ENCODE data around the gene GRB10. TPM values are rescaled to one million over a fixed set of nuclear protein-coding genes. Genes with fewer than 3 reads are reported as not detected.

GRB10 gene
- total RNA-seq, 4 donors from 2014 or later: 3.5 to 35.1 (median 9.2) TPM

DNA sequence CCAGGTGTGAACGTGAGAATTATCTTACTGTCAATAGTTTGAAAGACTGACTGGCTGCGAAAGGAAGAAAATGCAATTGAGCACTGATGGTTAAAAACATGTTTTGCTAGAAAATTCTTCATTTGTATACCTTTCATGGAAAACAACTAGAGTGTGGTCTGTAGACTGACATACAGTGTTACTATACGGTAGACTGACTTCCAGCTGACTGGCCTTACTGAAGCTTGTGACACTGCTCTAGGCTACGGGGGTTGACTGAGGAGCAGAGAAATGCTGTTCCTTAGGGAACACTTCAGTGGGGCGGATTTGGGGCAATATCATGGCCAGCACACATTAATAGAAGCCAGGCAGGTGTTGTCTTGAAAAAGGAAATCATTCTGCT is 191.6 kb downstream of the GRB10 start:
- DNase-seq: no peak
- no peaks in the 10 kb centered on the region for H3K9me3 ChIP-seq
- no peak overlapping the region for H3K4me3 ChIP-seq
- TF ChIP-seq, protein P1, sequence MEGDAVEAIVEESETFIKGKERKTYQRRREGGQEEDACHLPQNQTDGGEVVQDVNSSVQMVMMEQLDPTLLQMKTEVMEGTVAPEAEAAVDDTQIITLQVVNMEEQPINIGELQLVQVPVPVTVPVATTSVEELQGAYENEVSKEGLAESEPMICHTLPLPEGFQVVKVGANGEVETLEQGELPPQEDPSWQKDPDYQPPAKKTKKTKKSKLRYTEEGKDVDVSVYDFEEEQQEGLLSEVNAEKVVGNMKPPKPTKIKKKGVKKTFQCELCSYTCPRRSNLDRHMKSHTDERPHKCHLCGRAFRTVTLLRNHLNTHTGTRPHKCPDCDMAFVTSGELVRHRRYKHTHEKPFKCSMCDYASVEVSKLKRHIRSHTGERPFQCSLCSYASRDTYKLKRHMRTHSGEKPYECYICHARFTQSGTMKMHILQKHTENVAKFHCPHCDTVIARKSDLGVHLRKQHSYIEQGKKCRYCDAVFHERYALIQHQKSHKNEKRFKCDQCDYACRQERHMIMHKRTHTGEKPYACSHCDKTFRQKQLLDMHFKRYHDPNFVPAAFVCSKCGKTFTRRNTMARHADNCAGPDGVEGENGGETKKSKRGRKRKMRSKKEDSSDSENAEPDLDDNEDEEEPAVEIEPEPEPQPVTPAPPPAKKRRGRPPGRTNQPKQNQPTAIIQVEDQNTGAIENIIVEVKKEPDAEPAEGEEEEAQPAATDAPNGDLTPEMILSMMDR (IDR thresholded peaks at IDR 0.05): no peak
- TF ChIP-seq POLR2A (IDR thresholded peaks at IDR 0.05): no peak
- H3K27ac ChIP-seq: no peak overlapping the region
- no peaks in the 10 kb centered on the region for H3K4me1 ChIP-seq
- intact Hi-C loops (cut with DNase I): no loop called here
- H3K36me3 ChIP-seq: peaks cover 0 to 38% (median 0%) of the 10 kb centered on the region in 3 donors
- peaks cover 0 to 9% (median 0%) of the 10 kb centered on the region in 4 donors for H3K27me3 ChIP-seq
- 90 to 97% methylated on average over 5 of the region's 5 CpGs for WGBS, 2 donors

DNA sequence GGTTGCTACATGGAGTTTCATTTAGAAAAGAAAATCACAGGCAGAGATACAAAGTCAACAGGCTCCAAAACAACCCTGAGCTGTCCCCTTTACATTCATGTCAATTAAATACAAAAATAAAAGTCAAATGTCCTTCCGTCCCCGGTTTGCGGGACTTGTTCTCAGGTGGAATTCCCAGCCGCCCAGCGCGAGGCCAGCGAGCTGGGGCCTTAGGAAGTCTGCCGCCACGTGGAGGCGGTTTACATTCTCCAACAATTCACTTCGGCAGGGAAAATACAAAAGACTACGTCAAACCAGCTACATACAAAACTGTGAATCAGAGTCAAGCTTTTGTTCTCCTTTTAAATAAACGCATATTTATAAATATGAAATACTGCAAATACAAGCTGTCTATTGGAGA is 192.2 kb downstream of the GRB10 start:
- Histone ChIP-seq H3K9me3 (no peaks in the 10 kb centered on the region), H3K4me3 (no peak overlapping the region), H3K36me3 (peaks cover 0 to 38% (median 0%) of the 10 kb centered on the region in 3 donors), H3K27me3 (peaks cover 0 to 9% (median 0%) of the 10 kb centered on the region in 4 donors), H3K27ac (no peak overlapping the region), H3K4me1 (no peaks in the 10 kb centered on the region)
- TF ChIP-seq, protein P1 (IDR thresholded peaks at IDR 0.05): no peak
- TF ChIP-seq POLR2A (IDR thresholded peaks at IDR 0.05): no peak
- DNase-seq: no peak
- 92 to 93% methylated on average over 9 to 13 of the region's 13 CpGs for WGBS, 2 donors
- intact Hi-C loops (cut with DNase I): no loop called here

DNA sequence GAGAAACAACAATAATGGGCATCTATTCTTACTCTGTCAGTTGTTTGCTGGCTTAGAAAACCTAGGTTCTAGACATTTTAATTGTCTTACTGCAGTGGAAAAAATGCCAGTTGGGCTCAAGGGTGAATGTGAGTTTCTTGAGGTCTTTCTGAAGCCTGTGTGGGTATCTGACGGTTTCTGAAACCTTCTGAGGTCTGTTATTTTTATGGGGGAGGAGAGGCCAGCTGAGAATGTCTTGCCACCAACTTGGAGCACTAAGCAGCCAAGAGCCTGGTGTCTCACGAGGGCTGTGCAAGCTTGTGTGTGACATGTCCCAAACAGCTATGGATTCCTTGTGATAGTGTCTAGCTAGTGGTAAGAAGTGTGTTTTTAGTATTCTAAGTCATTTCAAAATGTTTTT is 193.3 kb downstream of the GRB10 start:
- Histone ChIP-seq H3K4me3 (no peak overlapping the region), H3K36me3 (peaks cover 0 to 32% (median 0%) of the 10 kb centered on the region in 3 donors), H3K27ac (no peak overlapping the region), H3K9me3 (peaks cover 0 to 5% (median 0%) of the 10 kb centered on the region in 3 donors), H3K4me1 (no peaks in the 10 kb centered on the region), H3K27me3 (peaks cover 0 to 9% (median 0%) of the 10 kb centered on the region in 4 donors)
- intact Hi-C loops (cut with DNase I): no loop called here
- WGBS, 2 donors: 73 to 88% methylated on average over 2 of the region's 2 CpGs
- TF ChIP-seq, protein P1 (IDR thresholded peaks at IDR 0.05): no peak
- TF ChIP-seq POLR2A (IDR thresholded peaks at IDR 0.05): no peak
- DNase-seq: no peak

DNA sequence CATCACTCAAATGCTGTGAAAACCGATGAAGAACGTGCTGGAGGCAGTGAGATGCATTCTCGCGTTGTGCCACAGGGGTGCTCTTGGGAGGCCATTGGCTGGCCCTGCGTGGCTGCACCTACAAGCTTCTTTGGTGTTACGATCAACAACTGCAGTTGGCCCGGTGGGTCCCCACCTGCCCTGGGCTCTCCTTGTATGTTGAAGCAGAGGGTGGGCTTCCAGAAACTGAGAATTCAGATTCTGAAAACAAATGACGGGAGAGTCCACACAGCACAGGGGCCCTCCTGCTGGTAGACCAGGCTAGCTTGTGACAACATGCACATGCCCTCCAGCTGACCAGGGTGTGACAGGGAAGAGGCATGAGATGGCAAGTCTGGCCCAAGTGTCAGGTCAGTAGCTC is 193.8 kb downstream of the GRB10 start:
- intact Hi-C loops (cut with DNase I): no loop called here
- Histone ChIP-seq H3K4me3 (no peak overlapping the region), H3K27me3 (peaks cover 0 to 9% (median 0%) of the 10 kb centered on the region in 4 donors), H3K4me1 (no peaks in the 10 kb centered on the region), H3K27ac (no peak overlapping the region), H3K36me3 (peaks cover 0 to 28% (median 0%) of the 10 kb centered on the region in 3 donors), H3K9me3 (peaks cover 0 to 10% (median 2%) of the 10 kb centered on the region in 3 donors)
- WGBS, 2 donors: 82 to 86% methylated on average over 8 of the region's 8 CpGs
- TF ChIP-seq, protein P1 (IDR thresholded peaks at IDR 0.05): peak in 1 of 6 experiments; percentile 26
- TF ChIP-seq POLR2A (IDR thresholded peaks at IDR 0.05): no peak
- DNase-seq: no peak

DNA sequence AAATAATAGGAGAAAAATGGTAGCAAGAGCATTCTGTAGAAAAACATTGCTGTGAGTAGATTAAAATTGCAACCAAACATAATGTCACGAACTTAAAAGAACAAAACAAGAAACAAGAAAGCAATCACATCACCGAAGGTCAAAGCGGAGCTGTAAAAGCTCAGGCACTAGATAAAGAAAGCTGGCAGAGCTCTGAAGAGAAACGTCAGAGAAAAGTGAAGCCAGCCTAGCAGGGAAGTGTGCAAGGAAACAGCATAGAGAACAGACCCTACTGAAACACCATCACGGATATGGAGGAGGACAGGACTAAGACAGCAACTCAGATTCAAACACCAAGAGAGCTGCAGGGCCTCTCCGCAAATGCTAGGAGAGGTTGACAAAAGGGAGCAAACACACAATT is 195.0 kb downstream of the GRB10 start:
- peaks cover 0 to 20% (median 14%) of the 10 kb centered on the region in 3 donors for H3K9me3 ChIP-seq
- intact Hi-C loops (cut with DNase I): no loop called here
- WGBS, 2 donors: 77 to 80% methylated on average over 6 of the region's 6 CpGs
- DNase-seq: no peak
- H3K36me3 ChIP-seq: peaks cover 0 to 16% (median 0%) of the 10 kb centered on the region in 3 donors
- peaks cover 0 to 9% (median 0%) of the 10 kb centered on the region in 4 donors for H3K27me3 ChIP-seq
- TF ChIP-seq, protein P1 (IDR thresholded peaks at IDR 0.05): no peak
- TF ChIP-seq POLR2A (IDR thresholded peaks at IDR 0.05): no peak
- H3K4me3 ChIP-seq: no peak overlapping the region
- no peak overlapping the region for H3K27ac ChIP-seq
- H3K4me1 ChIP-seq: no peaks in the 10 kb centered on the region
